Upper lobe of right lung (tissue), 1 donor: ENCODE data around the gene PTPRG. TPM values are rescaled to one million over a fixed set of nuclear protein-coding genes. Genes with fewer than 3 reads are reported as not detected.

Source experiments
- ATAC-seq: fragments of 200-7000 bp; cut with Tn5 transposase; one replicate; pipeline ENCODE4 v1.9.1; 2020; ENCODE audit warnings: mild to moderate bottlenecking, moderate library complexity
- DNase-seq: peaks from one replicate; pipeline ENCODE4 v3.0.0-alpha.2; 2020
- H3K27ac ChIP-seq: fragments of 200-600 bp; one replicate; pipeline ENCODE4 v1.8.0; 2022
- H3K27me3 ChIP-seq: fragments of 200-600 bp; one replicate; pipeline ENCODE4 v1.8.0; 2022; ENCODE audit warnings: mild to moderate bottlenecking
- H3K36me3 ChIP-seq: fragments of 200-600 bp; one replicate; pipeline ENCODE4 v1.8.0; 2022
- H3K4me1 ChIP-seq: fragments of 200-600 bp; one replicate; pipeline ENCODE4 v1.8.0; 2022
- H3K4me3 ChIP-seq: fragments of 200-600 bp; one replicate; pipeline ENCODE4 v1.8.0; 2022; ENCODE audit warnings: mild to moderate bottlenecking
- H3K9me3 ChIP-seq: fragments of 200-600 bp; one replicate; pipeline ENCODE4 v1.8.0; 2022
- CTCF ChIP-seq: fragments of 200-600 bp; IDR thresholded peaks from one replicate; pipeline ENCODE4 v1.8.0; 2022; ENCODE audit warnings: antibody characterized with exemption
- intact Hi-C: fragments of 100-400 bp; cut with DNase I; formaldehyde crosslinking; loops from one replicate; pipeline ENCODE4 v1.11.0; 2022
- total RNA-seq: library from RNA; stranded (reverse); fragmentation: NEBNext Ultra II Directional; extraction: Animal tissue kit (Norgen Biotek cat#: 25700); gene quantifications from one replicate; pipeline ENCODE4 v1.2.1, GENCODE V29; 2021
- donor health status: DM: no; HTN: yes; CAD: no; lungs with severe emphysema.

Gene PTPRG
- total RNA-seq, 1 donor from 2014 or later, result 86.7 TPM

- Histone ChIP-seq H3K27me3 (no peaks in the 10 kb centered on the region), H3K4me3 (no peak overlapping the region), H3K9me3 (no peaks in the 10 kb centered on the region), H3K36me3 (no peaks in the 10 kb centered on the region), H3K27ac (no peak overlapping the region), H3K4me1 (peaks cover 16% of the 10 kb centered on the region)
- no peak for TF ChIP-seq CTCF
- intact Hi-C loops, result no loop called here
- no peak for ATAC-seq
- DNase-seq, result no peak
Measured at GRCh38 chr3:61822588-61822987, 261.2 kb downstream of the PTPRG start.

GRCh38 chr3:61824553-61825135 lies 263.3 kb downstream of the PTPRG start:
- Histone ChIP-seq H3K27ac (no peak overlapping the region), H3K27me3 (no peaks in the 10 kb centered on the region), H3K4me3 (no peak overlapping the region), H3K4me1 (peaks cover 21% of the 10 kb centered on the region), H3K9me3 (no peaks in the 10 kb centered on the region), H3K36me3 (no peaks in the 10 kb centered on the region)
- ATAC-seq (no peak), DNase-seq (no peak)
- no peak for TF ChIP-seq CTCF
- intact Hi-C loops, result no loop called here

DNA sequence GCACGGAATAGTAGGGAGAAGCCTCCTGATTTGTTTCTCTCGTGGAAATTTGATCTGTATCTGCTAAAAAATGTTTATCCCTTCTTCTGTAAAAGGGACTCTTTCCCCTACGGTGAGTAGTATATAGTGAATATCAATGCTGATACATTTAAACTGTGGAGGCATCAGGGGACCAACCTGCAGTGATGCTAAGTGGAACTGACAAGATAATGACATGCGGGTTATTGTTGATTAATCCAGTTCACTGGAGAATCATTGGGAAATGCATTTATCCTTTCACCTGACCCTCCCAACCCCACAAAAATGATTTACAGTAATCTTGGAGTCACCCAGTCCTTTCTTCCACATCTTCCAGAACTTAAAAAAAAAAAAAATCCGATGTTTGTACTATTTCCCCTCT lies 264.8 kb downstream of the PTPRG start:
- Histone ChIP-seq H3K36me3 (no peaks in the 10 kb centered on the region), H3K4me1 (peaks cover 21% of the 10 kb centered on the region), H3K27me3 (no peaks in the 10 kb centered on the region), H3K27ac (no peak overlapping the region), H3K9me3 (no peaks in the 10 kb centered on the region), H3K4me3 (no peak overlapping the region)
- ATAC-seq (no peak), DNase-seq (no peak)
- TF ChIP-seq CTCF, result no peak
- intact Hi-C loops, result no loop called here

- DNase-seq (no peak), ATAC-seq (no peak)
- intact Hi-C loops, result no loop called here
- TF ChIP-seq CTCF, result no peak
- Histone ChIP-seq H3K36me3 (no peaks in the 10 kb centered on the region), H3K27ac (no peak overlapping the region), H3K9me3 (no peaks in the 10 kb centered on the region), H3K4me1 (peaks cover 9% of the 10 kb centered on the region), H3K27me3 (no peaks in the 10 kb centered on the region), H3K4me3 (no peak overlapping the region)
Measured at GRCh38 chr3:61828184-61828874, 267.0 kb downstream of the PTPRG start.

- H3K27me3 ChIP-seq, result no peaks in the 10 kb centered on the region
- H3K9me3 ChIP-seq, result no peaks in the 10 kb centered on the region
- H3K36me3 ChIP-seq, result no peaks in the 10 kb centered on the region
- peak; percentile 45 for ATAC-seq
- H3K4me1 ChIP-seq, result peaks cover 9% of the 10 kb centered on the region
- no peak for DNase-seq
- H3K27ac ChIP-seq, result no peak overlapping the region
- H3K4me3 ChIP-seq, result no peak overlapping the region
- intact Hi-C loops, result no loop called here
- TF ChIP-seq CTCF, result no peak
Measured at GRCh38 chr3:61828880-61829721, 267.7 kb downstream of the PTPRG start.
